Activated CD4-positive, alpha-beta T cell treated with anti-CD3 and anti-CD28 coated beads, Interleukin-2, amount 10 ng/mL, durations not matched to agents 24 days and 14 days (primary cell): ENCODE results near the gene SPATA31C2. TPM values are rescaled to one million over a fixed set of nuclear protein-coding genes. Genes with fewer than 3 reads are reported as not detected.
"Not testable (repeated sequence)": the region's sequence is repeated elsewhere in the genome, so short reads cannot be mapped to it uniquely, and the experiment has no call there.

Experiments used
- DNase-seq: peaks from one replicate; pipeline ENCODE4 v3.0.0; 2022
- H3K27ac Mint-ChIP-seq: one replicate; pipeline ENCODE4 v1.8.0; 2022; ENCODE audit warnings: mild to moderate bottlenecking, mixed read lengths
- H3K27me3 Mint-ChIP-seq: one replicate; pipeline ENCODE4 v1.8.0; 2022; ENCODE audit warnings: mixed read lengths
- H3K36me3 Mint-ChIP-seq: one replicate; pipeline ENCODE4 v1.8.0; 2022; ENCODE audit warnings: low read depth, mild to moderate bottlenecking, mixed read lengths
- H3K4me1 Mint-ChIP-seq: one replicate; pipeline ENCODE4 v1.8.0; 2021; ENCODE audit warnings: mixed read lengths
- H3K4me3 Mint-ChIP-seq: one replicate; pipeline ENCODE4 v1.8.0; 2022; ENCODE audit warnings: mild to moderate bottlenecking, moderate library complexity, mixed read lengths
- H3K9me3 Mint-ChIP-seq: one replicate; pipeline ENCODE4 v1.8.0; 2021; ENCODE audit warnings: mixed read lengths
- intact Hi-C: fragments of 100-400 bp; cut with micrococcal nuclease; formaldehyde crosslinking; loops from one replicate; pipeline ENCODE4 v1.15.1; 2023
- total RNA-seq: library from RNA; stranded (reverse); gene quantifications from 2 replicates; pipeline ENCODE4 v1.2.3, GENCODE V29; 2022

SPATA31C2 gene
- total RNA-seq, 1 donor from 2014 or later = 0.09 TPM

GRCh38 chr9:88113156-88114130 lies 24.8 kb downstream of the SPATA31C2 start:
- H3K4me1 Mint-ChIP-seq, H3K36me3 Mint-ChIP-seq, DNase-seq, intact Hi-C loops, H3K4me3 Mint-ChIP-seq, H3K27ac Mint-ChIP-seq, H3K27me3 Mint-ChIP-seq, H3K9me3 Mint-ChIP-seq: not testable (repeated sequence)

- Mint-ChIP-seq H3K4me1 (peaks cover 2% of the 10 kb centered on the region), H3K36me3 (no peaks in the 10 kb centered on the region), H3K27me3 (peaks cover 30% of the 10 kb centered on the region), H3K4me3 (no peak overlapping the region), H3K9me3 (no peaks in the 10 kb centered on the region), H3K27ac (no peak overlapping the region)
- no peak for DNase-seq
- intact Hi-C loops = no loop called here
Observed at GRCh38 chr9:88110026-88110425, 28.2 kb downstream of the SPATA31C2 start.

GRCh38 chr9:88108779-88109178 lies 29.5 kb downstream of the SPATA31C2 start:
- Mint-ChIP-seq H3K9me3 (no peaks in the 10 kb centered on the region), H3K4me3 (no peak overlapping the region), H3K4me1 (peaks cover 2% of the 10 kb centered on the region), H3K27ac (no peak overlapping the region), H3K27me3 (peaks cover 35% of the 10 kb centered on the region), H3K36me3 (no peaks in the 10 kb centered on the region)
- DNase-seq = no peak
- intact Hi-C loops = no loop called here

GRCh38 chr9:88106492-88106891 lies 31.8 kb downstream of the SPATA31C2 start:
- no peaks in the 10 kb centered on the region for H3K9me3 Mint-ChIP-seq
- no peak overlapping the region for H3K27ac Mint-ChIP-seq
- peak; percentile 77 for DNase-seq
- no peak overlapping the region for H3K4me3 Mint-ChIP-seq
- intact Hi-C loops = loop anchor here (1.0 kb wide), 2 partner anchors 282 to 472 kb away; partner anchors contain the start of gene SPIN1
- H3K27me3 Mint-ChIP-seq = peaks cover 35% of the 10 kb centered on the region
- no peaks in the 10 kb centered on the region for H3K36me3 Mint-ChIP-seq
- peaks cover 2% of the 10 kb centered on the region for H3K4me1 Mint-ChIP-seq

GRCh38 chr9:88092797-88093331 lies 45.4 kb downstream of the SPATA31C2 start:
- Mint-ChIP-seq H3K27me3 (peaks cover 8% of the 10 kb centered on the region), H3K27ac (no peak overlapping the region)

GRCh38 chr9:88090151-88090581 lies 48.1 kb downstream of the SPATA31C2 start:
- Mint-ChIP-seq H3K9me3 (no peaks in the 10 kb centered on the region), H3K4me3 (no peak overlapping the region), H3K36me3 (no peaks in the 10 kb centered on the region), H3K27ac (no peak overlapping the region), H3K27me3 (peaks cover 8% of the 10 kb centered on the region), H3K4me1 (no peaks in the 10 kb centered on the region)
- no peak for DNase-seq
- intact Hi-C loops = no loop called here

More at GRCh38 chr9:88092797-88093331, 45.4 kb downstream of the SPATA31C2 start:
- intact Hi-C loops = no loop called here
- no peaks in the 10 kb centered on the region for H3K4me1 Mint-ChIP-seq
- no peak for DNase-seq
- H3K4me3 Mint-ChIP-seq = no peak overlapping the region
- no peaks in the 10 kb centered on the region for H3K36me3 Mint-ChIP-seq
- no peaks in the 10 kb centered on the region for H3K9me3 Mint-ChIP-seq

GRCh38 chr9:88087906-88088305 lies 50.4 kb downstream of the SPATA31C2 start:
- Mint-ChIP-seq H3K27ac (no peak overlapping the region), H3K4me3 (no peak overlapping the region), H3K9me3 (no peaks in the 10 kb centered on the region), H3K36me3 (no peaks in the 10 kb centered on the region), H3K27me3 (peaks cover 7% of the 10 kb centered on the region), H3K4me1 (no peaks in the 10 kb centered on the region)
- intact Hi-C loops = no loop called here
- no peak for DNase-seq

- Mint-ChIP-seq H3K36me3 (no peaks in the 10 kb centered on the region), H3K4me1 (no peaks in the 10 kb centered on the region), H3K9me3 (no peaks in the 10 kb centered on the region), H3K4me3 (no peak overlapping the region), H3K27me3 (peaks cover 5% of the 10 kb centered on the region), H3K27ac (no peak overlapping the region)
- no peak for DNase-seq
- intact Hi-C loops = no loop called here
Observed at GRCh38 chr9:88085476-88085875, 52.8 kb downstream of the SPATA31C2 start.

GRCh38 chr9:88084357-88085183 lies 53.7 kb downstream of the SPATA31C2 start:
- Mint-ChIP-seq H3K27me3 (peaks cover 3% of the 10 kb centered on the region), H3K4me3 (no peak overlapping the region), H3K9me3 (no peaks in the 10 kb centered on the region), H3K27ac (no peak overlapping the region), H3K4me1 (no peaks in the 10 kb centered on the region), H3K36me3 (no peaks in the 10 kb centered on the region)
- intact Hi-C loops = no loop called here
- no peak for DNase-seq

Other genes with a start within 250 kb of the SPATA31C2 start
- gene SPATA31C1, start 220.5 kb downstream of the SPATA31C2 start, total RNA-seq = not detected in 2 replicates
- 0.99 and 1.2 TPM in 2 replicates for gene CDK20, start 163.9 kb downstream of the SPATA31C2 start, total RNA-seq
- gene SPIN1, start 250.0 kb upstream of the SPATA31C2 start, total RNA-seq = 29.5 and 31.4 TPM in 2 replicates